ENCODE measurements around the gene ZNF397. TPM values are rescaled to one million over a fixed set of nuclear protein-coding genes. Genes with fewer than 3 reads are reported as not detected.

Gene ZNF397
- total RNA-seq, 1 experiment from 2014 or later = 35.3 TPM

GRCh38 chr18:35303610-35304009 lies 62.8 kb downstream of the ZNF397 start:
- no peak overlapping the region for H3K18ac ChIP-seq (ENCODE audit: insufficient read length, low read depth, low read length)
- H3K14ac ChIP-seq (ENCODE audit: insufficient read depth, low read length) = no peak overlapping the region
- H2BK20ac ChIP-seq (ENCODE audit: low read depth, low read length, poor library complexity, severe bottlenecking) = no peak overlapping the region
- H3K23me2 ChIP-seq (ENCODE audit: insufficient read length, low read depth, low read length, poor library complexity, severe bottlenecking) = no peaks in the 10 kb centered on the region
- TF ChIP-seq, protein P1, sequence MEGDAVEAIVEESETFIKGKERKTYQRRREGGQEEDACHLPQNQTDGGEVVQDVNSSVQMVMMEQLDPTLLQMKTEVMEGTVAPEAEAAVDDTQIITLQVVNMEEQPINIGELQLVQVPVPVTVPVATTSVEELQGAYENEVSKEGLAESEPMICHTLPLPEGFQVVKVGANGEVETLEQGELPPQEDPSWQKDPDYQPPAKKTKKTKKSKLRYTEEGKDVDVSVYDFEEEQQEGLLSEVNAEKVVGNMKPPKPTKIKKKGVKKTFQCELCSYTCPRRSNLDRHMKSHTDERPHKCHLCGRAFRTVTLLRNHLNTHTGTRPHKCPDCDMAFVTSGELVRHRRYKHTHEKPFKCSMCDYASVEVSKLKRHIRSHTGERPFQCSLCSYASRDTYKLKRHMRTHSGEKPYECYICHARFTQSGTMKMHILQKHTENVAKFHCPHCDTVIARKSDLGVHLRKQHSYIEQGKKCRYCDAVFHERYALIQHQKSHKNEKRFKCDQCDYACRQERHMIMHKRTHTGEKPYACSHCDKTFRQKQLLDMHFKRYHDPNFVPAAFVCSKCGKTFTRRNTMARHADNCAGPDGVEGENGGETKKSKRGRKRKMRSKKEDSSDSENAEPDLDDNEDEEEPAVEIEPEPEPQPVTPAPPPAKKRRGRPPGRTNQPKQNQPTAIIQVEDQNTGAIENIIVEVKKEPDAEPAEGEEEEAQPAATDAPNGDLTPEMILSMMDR (conservative IDR thresholded peaks at IDR 0.05) = no peak
- no peak overlapping the region for H3K27ac ChIP-seq (ENCODE audit: insufficient read length, low read depth, low read length)
- H3K9me3 ChIP-seq (ENCODE audit: control insufficient read depth, low read depth, low read length) = peaks cover 45% of the 10 kb centered on the region
- no peak overlapping the region for H3K23ac ChIP-seq (ENCODE audit: insufficient read length, low read depth, low read length)
- no peak overlapping the region for H3K4me2 ChIP-seq (ENCODE audit: insufficient read depth, insufficient read length, low read length)
- H3T11ph ChIP-seq (ENCODE audit: low read length) = no peak overlapping the region
- peaks cover 4% of the 10 kb centered on the region for H3K79me1 ChIP-seq (ENCODE audit: insufficient read depth, low read depth, low read length, poor library complexity, severe bottlenecking)
- Mint-ChIP-seq H3K4me1 (no peaks in the 10 kb centered on the region), H3K36me3 (ENCODE audit: insufficient read depth in 1 of 3, low read depth in 3 of 3) (peaks cover 81 to 94% (median 89%) of the 10 kb centered on the region in 3 experiments), H3K9me3 (peaks cover 57 to 79% of the 10 kb centered on the region in 2 experiments), H3K27me3 (ENCODE audit: low read depth) (0 out of 2 replicates have a peak, but pooled peaks cover 4% of the 10 kb centered on the region), H3K4me3 (no peak overlapping the region), H3K27ac (no peak overlapping the region)
- no peaks in the 10 kb centered on the region for H3K79me2 ChIP-seq (ENCODE audit: insufficient read depth, low read length)
- no peak overlapping the region for H3K56ac ChIP-seq (ENCODE audit: insufficient read length, low read depth, low read length)
- no peaks in the 10 kb centered on the region for H3K27me3 ChIP-seq (ENCODE audit: insufficient read depth, low read length)
- H3K4me1 ChIP-seq (ENCODE audit: insufficient read depth, low read length) = no peaks in the 10 kb centered on the region
- no peak overlapping the region for H4K5ac ChIP-seq (ENCODE audit: insufficient read length, low read depth, low read length)
- H3K4ac ChIP-seq (ENCODE audit: low read depth, low read length) = no peak overlapping the region
- no peak overlapping the region for H2AK5ac ChIP-seq (ENCODE audit: insufficient read length, low read length)
- H3K9ac ChIP-seq (ENCODE audit: extremely low read depth, insufficient read length, low read length) = no peak overlapping the region
- no peak overlapping the region for H2BK15ac ChIP-seq (ENCODE audit: low read depth, low read length)
- no peak overlapping the region for H4K8ac ChIP-seq (replicated peaks; ENCODE audit: insufficient read length, low read depth, low read length)
- no peak overlapping the region for H4K91ac ChIP-seq (ENCODE audit: insufficient read length, low read depth, low read length)
- H2BK120ac ChIP-seq (ENCODE audit: low read depth, low read length, poor library complexity, severe bottlenecking) = no peak overlapping the region
- no peak overlapping the region for H2BK5ac ChIP-seq (ENCODE audit: insufficient read length, low read length)
- DNase-seq = no peak
- WGBS (ENCODE audit: extremely low coverage, insufficient read length, low lambda C conversion rate) = no CpG with 5 or more reads among the region's 4 CpGs
- H4K20me1 ChIP-seq (ENCODE audit: control insufficient read depth, insufficient read depth, insufficient read length) = no peaks in the 10 kb centered on the region
- H2AFZ ChIP-seq (ENCODE audit: low read length) = no peak overlapping the region
- H2BK12ac ChIP-seq (ENCODE audit: insufficient read length, low read depth, low read length) = no peak overlapping the region

All from H9 (cell line).